Upper lobe of left lung (tissue), 6 donors: ENCODE data around the gene ATXN7L3. TPM values are rescaled to one million over a fixed set of nuclear protein-coding genes. Genes with fewer than 3 reads are reported as not detected.
"Not testable (repeated sequence)": the region's sequence is repeated elsewhere in the genome, so short reads cannot be mapped to it uniquely, and the experiment has no call there.

Experiments used
- ATAC-seq, 2 donors: fragments of 200-7000 bp; cut with Tn5 transposase; one replicate each; pipeline ENCODE4 v1.9.1; 2022; ENCODE audit warnings: mild to moderate bottlenecking in 2 of 2, moderate library complexity in 2 of 2; ENCODE audit not compliant: low FRiP score in 2 of 2
- DNase-seq, 2 donors: peaks; one replicate each; pipeline ENCODE4 v3.0.0-alpha.2; 2019 to 2020
- H3K27ac ChIP-seq, 4 donors: fragments of 200-600 bp; sonication (generic); one replicate each; pipeline ENCODE4 v1.5.1; 2016 to 2019
- H3K27me3 ChIP-seq, 4 donors: fragments of 200-600 bp; sonication (generic); one replicate each; pipeline ENCODE4 v1.5.1; 2017 to 2019
- H3K36me3 ChIP-seq, 4 donors: fragments of 200-600 bp; sonication (generic); one replicate each; pipeline ENCODE4 v1.5.1; 2016 to 2019
- H3K4me1 ChIP-seq, 4 donors: fragments of 200-600 bp; sonication (generic); one replicate each; pipeline ENCODE4 v1.5.1; 2018 to 2019
- H3K4me3 ChIP-seq, 4 donors: fragments of 200-600 bp; sonication (generic); one replicate each; pipeline ENCODE4 v1.5.1; 2017 to 2019; ENCODE audit warnings: mild to moderate bottlenecking in 2 of 4, moderate library complexity in 1 of 4
- H3K9me3 ChIP-seq, 4 donors: fragments of 200-600 bp; sonication (generic); one replicate each; pipeline ENCODE4 v1.5.1; 2018 to 2019
- EP300 ChIP-seq, 4 donors: sonication (generic); formaldehyde crosslinking; IDR thresholded peaks; one replicate each; pipeline ENCODE4 v1.5.1; 2017; ENCODE audit warnings: antibody characterized with exemption in 4 of 4, control low read depth in 2 of 4
- POLR2A ChIP-seq, 4 donors: fragments of 450-650 bp; IDR thresholded peaks; one replicate each; pipeline ENCODE4 v1.5.1; 2016 to 2017; ENCODE audit warnings: antibody characterized with exemption in 4 of 4, mild to moderate bottlenecking in 2 of 4
- POLR2AphosphoS5 ChIP-seq, 2 donors: sonication (generic); formaldehyde crosslinking; IDR thresholded peaks; one replicate each; pipeline ENCODE4 v1.5.1; 2017; ENCODE audit warnings: antibody characterized with exemption in 2 of 2
- WGBS, 2 donors: methylation state at CpG; one replicate each; pipeline ENCODE4 v1.1.5; 2017 to 2018; 5-methylcytosine and 5-hydroxymethylcytosine counted together
- small RNA-seq, 4 donors: library from RNA; depleted of rRNA; stranded (forward); fragments of <200 nt; gene quantifications; one replicate each; pipeline ENCODE3, GENCODE V24; 2016
- total RNA-seq, 6 donors: library from RNA; depleted of rRNA in 4 of 6; stranded (reverse); fragments of >200 nt in 4 of 6; gene quantifications; one replicate each; pipeline versions ENCODE4 v1.1.0 to v1.2.1, GENCODE V29; 2016 to 2021
- TF ChIP-seq, protein P1 (sequence below), 6 experiments: fragments of 450-650 bp in 4 of 6; fragments of 200-600 bp in 2 of 6; sonication (generic) in 2 of 6; IDR thresholded peaks; one replicate each; pipeline ENCODE4 v1.5.1; 2016 to 2019; ENCODE audit warnings: antibody characterized with exemption in 6 of 6
- donor health status: DM: no; HTN: no; CAD: no; lungs with moderate emphysema.
- donor health status: DM: no; HTN: yes; CAD: no; lungs with severe emphysema.

Gene ATXN7L3
- total RNA-seq, 6 donors from 2014 or later = 41.4 to 79.0 (median 46.9) TPM

- Histone ChIP-seq H3K36me3 (no peaks in the 10 kb centered on the region), H3K27me3 (no peaks in the 10 kb centered on the region), H3K4me3 (no peak overlapping the region), H3K9me3 (no peaks in the 10 kb centered on the region), H3K27ac (no peak overlapping the region), H3K4me1 (no peaks in the 10 kb centered on the region)
- WGBS, 2 donors = 92 to 93% methylated on average over 2 to 4 of the region's 4 CpGs
- ATAC-seq (no peak), DNase-seq (no peak)
- TF ChIP-seq EP300 (IDR thresholded peaks at IDR 0.05) (no peak), POLR2AphosphoS5 (IDR thresholded peaks at IDR 0.05) (no peak), POLR2A (IDR thresholded peaks at IDR 0.05) (no peak)
- TF ChIP-seq, protein P1, sequence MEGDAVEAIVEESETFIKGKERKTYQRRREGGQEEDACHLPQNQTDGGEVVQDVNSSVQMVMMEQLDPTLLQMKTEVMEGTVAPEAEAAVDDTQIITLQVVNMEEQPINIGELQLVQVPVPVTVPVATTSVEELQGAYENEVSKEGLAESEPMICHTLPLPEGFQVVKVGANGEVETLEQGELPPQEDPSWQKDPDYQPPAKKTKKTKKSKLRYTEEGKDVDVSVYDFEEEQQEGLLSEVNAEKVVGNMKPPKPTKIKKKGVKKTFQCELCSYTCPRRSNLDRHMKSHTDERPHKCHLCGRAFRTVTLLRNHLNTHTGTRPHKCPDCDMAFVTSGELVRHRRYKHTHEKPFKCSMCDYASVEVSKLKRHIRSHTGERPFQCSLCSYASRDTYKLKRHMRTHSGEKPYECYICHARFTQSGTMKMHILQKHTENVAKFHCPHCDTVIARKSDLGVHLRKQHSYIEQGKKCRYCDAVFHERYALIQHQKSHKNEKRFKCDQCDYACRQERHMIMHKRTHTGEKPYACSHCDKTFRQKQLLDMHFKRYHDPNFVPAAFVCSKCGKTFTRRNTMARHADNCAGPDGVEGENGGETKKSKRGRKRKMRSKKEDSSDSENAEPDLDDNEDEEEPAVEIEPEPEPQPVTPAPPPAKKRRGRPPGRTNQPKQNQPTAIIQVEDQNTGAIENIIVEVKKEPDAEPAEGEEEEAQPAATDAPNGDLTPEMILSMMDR (IDR thresholded peaks at IDR 0.05) = no peak
These were observed 51.9 kb downstream of the ATXN7L3 start for GRCh38 chr17:44147812-44148211.

- no peak for ATAC-seq
- TF ChIP-seq POLR2AphosphoS5 (IDR thresholded peaks at IDR 0.05) = no peak
- TF ChIP-seq, protein P1 (IDR thresholded peaks at IDR 0.05) = no peak
- no peak for TF ChIP-seq POLR2A (IDR thresholded peaks at IDR 0.05)
- TF ChIP-seq EP300 (IDR thresholded peaks at IDR 0.05) = no peak
- Histone ChIP-seq H3K27me3 (no peaks in the 10 kb centered on the region), H3K27ac (no peak overlapping the region), H3K4me1 (peaks cover 6 to 8% (median 7%) of the 10 kb centered on the region in 4 donors), H3K9me3 (no peaks in the 10 kb centered on the region), H3K36me3 (no peaks in the 10 kb centered on the region), H3K4me3 (no peak overlapping the region)
- no peak for DNase-seq
- 50 to 70% methylated on average over 2 of the region's 2 CpGs for WGBS, 2 donors
These were observed 53.0 kb downstream of the ATXN7L3 start for GRCh38 chr17:44146375-44147346.

- Histone ChIP-seq H3K36me3 (no peaks in the 10 kb centered on the region), H3K27me3 (no peaks in the 10 kb centered on the region), H3K4me3 (no peak overlapping the region), H3K4me1 (peaks cover 6 to 13% (median 7%) of the 10 kb centered on the region in 4 donors), H3K27ac (peak overlapping the region in 1 of 4 donors; percentile 27), H3K9me3 (no peaks in the 10 kb centered on the region)
- WGBS, 2 donors = 72 to 79% methylated on average over 7 of the region's 7 CpGs
- TF ChIP-seq POLR2A (IDR thresholded peaks at IDR 0.05) (no peak), POLR2AphosphoS5 (IDR thresholded peaks at IDR 0.05) (peak in 1 of 2 donors; percentile 29)
- ATAC-seq (no peak), DNase-seq (no peak)
These were observed 54.5 kb downstream of the ATXN7L3 start for GRCh38 chr17:44144966-44145739.

DNA sequence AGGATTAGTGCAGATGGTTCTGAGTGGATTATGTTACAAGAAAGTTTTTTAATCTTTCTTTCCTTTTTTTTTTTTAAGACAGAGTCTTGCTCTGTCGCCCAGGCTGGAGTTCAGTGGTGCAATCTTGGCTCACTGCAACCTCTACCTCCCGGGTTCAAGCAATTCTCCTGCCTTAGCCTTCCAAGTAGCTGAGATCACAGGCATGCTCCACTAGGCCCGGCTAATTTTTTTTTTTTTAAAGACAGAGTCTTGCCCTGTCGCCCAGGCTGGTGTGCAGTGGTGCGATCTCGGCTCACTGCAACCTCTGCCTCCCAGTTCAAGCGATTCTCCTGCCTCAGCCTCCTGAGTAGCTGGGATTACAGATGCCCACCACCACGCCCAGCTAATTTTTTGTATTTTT lies 55.8 kb downstream of the ATXN7L3 start:
- H3K27ac ChIP-seq, DNase-seq, H3K27me3 ChIP-seq, H3K36me3 ChIP-seq, H3K4me3 ChIP-seq, H3K9me3 ChIP-seq, ATAC-seq: not testable (repeated sequence)
- peaks cover 6 to 13% (median 7%) of the 10 kb centered on the region in 4 donors for H3K4me1 ChIP-seq
- 90 to 92% methylated on average over 8 of the region's 8 CpGs for WGBS, 2 donors

Small RNA genes within 50 kb of the gene (small RNA-seq; reads per million reads assigned to genes)
- gene MIR6782 = 0 reads per million in 4 donors

Other genes starting within 250 kb of the ATXN7L3 start
- gene PYY, start 245.9 kb downstream of the ATXN7L3 start, total RNA-seq = under 1 TPM in 1 of 6 donors, not detected in 5; 0.60 TPM
- gene NAGS, start 195.3 kb downstream of the ATXN7L3 start, total RNA-seq = 10 to 100 TPM in 1 of 6 donors, 1 to 10 TPM in 5; 4.3 to 12.4 (median 7.0) TPM
- gene TMEM101, start 184.9 kb downstream of the ATXN7L3 start, total RNA-seq = 10 to 100 TPM; 10.5 to 36.9 (median 29.1) TPM
- 10 to 100 TPM; 14.8 to 38.3 (median 33.6) TPM for gene LSM12, start 133.2 kb downstream of the ATXN7L3 start, total RNA-seq
- gene G6PC3, start 129.1 kb downstream of the ATXN7L3 start, total RNA-seq = 10 to 100 TPM; 16.8 to 63.0 (median 33.8) TPM
- gene HDAC5, start 76.2 kb downstream of the ATXN7L3 start, total RNA-seq = 100 to 1,000 TPM in 2 of 6 donors, 10 to 100 TPM in 4; 59.9 to 138 (median 64.9) TPM
- 1 to 10 TPM in 4 of 6 donors, under 1 TPM in 2; 0.89 to 1.4 (median 1.0) TPM for gene HROB, start 58.0 kb downstream of the ATXN7L3 start, total RNA-seq
- gene ASB16, start 29.2 kb downstream of the ATXN7L3 start, total RNA-seq = under 1 TPM in 1 of 6 donors, not detected in 5; 0.11 TPM
- gene TMUB2, start 12.9 kb downstream of the ATXN7L3 start, total RNA-seq = 10 to 100 TPM; 28.5 to 46.1 (median 34.9) TPM
- gene UBTF, start 19.8 kb upstream of the ATXN7L3 start, total RNA-seq = 10 to 100 TPM; 41.2 to 94.3 (median 67.6) TPM
- gene SLC4A1, start 68.3 kb upstream of the ATXN7L3 start, total RNA-seq = 1 to 10 TPM in 3 of 6 donors, under 1 TPM in 2, not detected in 1; 0.46 to 6.3 (median 1.0) TPM
- 1 to 10 TPM in 2 of 6 donors, under 1 TPM in 1, not detected in 3; 0.13 to 2.6 (median 1.0) TPM for gene RUNDC3A, start 108.7 kb upstream of the ATXN7L3 start, total RNA-seq
- 100 to 1,000 TPM in 3 of 6 donors, 10 to 100 TPM in 3; 56.8 to 144 (median 98.6) TPM for gene SLC25A39, start 124.9 kb upstream of the ATXN7L3 start, total RNA-seq
- 1,000 to 10,000 TPM in 4 of 6 donors, 100 to 1,000 TPM in 2; 439 to 1,887 (median 1,220) TPM for gene GRN, start 145.4 kb upstream of the ATXN7L3 start, total RNA-seq
- gene FAM171A2, start 164.0 kb upstream of the ATXN7L3 start, total RNA-seq = 1 to 10 TPM in 2 of 6 donors, under 1 TPM in 3, not detected in 1; 0.61 to 4.6 (median 0.98) TPM
- gene ITGA2B, start 189.8 kb upstream of the ATXN7L3 start, total RNA-seq = 10 to 100 TPM in 3 of 6 donors, 1 to 10 TPM in 3; 3.0 to 18.1 (median 7.5) TPM